Stimulated activated CD8-positive, alpha-beta memory T cell treated with anti-CD3 and anti-CD28 coated beads, Interleukin-15, amount 100 ng/mL, for 1 hour (primary cell): ENCODE results near the gene STK10.
"Not testable (repeated sequence)": the region's sequence is repeated elsewhere in the genome, so short reads cannot be mapped to it uniquely, and the experiment has no call there.

Source experiments
- DNase-seq: peaks from one replicate; pipeline ENCODE4 v3.0.0-alpha.2; 2020; ENCODE audit warnings: low read depth

Gene STK10

DNA sequence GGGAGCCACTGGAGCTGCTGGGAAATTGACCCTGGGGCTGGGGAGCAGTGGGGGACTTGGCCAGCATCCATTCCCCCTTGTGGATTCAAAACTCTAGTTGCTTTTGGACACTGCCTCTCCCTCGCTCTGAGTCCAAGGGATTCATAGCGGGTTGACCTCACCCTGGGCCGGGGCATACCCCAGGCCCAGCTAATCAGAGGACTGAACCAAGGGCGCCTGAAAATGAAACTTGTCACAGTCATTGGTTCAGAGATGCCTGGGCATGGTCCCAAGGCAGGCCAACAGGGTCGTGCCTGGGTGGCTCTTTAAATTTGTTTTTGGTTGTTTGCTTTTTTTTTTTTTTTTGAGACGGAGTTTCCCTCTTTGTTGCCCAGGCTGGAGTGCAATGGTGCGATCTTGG is 22.6 kb downstream of the STK10 start:
- DNase-seq = no peak

DNA sequence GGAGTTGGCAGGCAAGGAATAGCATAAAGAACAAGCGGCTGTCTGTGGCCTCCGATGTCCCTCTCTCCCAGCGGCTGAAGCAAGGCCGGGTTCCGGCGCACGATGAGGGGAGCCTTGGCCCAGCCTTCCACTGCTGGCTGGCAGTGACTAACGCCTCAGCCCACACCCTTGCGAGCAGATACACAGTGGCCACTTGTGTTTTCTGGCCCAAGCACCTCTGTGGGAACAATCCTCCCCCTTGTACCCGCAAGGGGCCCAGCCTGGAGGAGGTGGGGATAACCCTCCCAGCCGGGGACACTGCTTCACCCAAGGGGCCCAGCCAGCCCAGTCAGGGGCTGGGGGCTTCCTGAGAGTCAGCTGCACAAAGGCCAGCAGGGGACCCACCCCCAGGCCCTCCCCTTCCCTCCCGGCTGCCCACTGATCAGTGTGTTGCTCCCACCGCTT is 23.2 kb downstream of the STK10 start:
- DNase-seq = no peak

DNA sequence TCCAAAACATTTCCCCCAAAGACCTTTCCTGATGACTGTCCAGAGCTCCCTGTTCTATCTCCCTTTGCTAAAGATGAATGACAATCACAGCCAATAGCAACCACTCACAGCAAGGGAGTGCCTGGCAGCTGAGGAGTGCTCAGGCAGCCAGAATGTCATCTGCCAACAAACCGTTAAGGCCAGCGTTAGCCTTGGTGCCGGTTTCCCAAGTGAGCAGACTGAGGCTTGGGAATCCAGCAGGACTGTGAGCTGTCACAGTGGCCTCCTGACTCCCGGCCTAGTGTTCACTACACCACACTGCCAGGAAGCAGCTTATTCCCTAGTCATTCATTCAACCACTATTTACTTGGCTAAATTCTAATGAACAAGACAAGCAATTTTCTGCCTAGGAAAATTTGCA is 24.7 kb downstream of the STK10 start:
- no peak for DNase-seq

DNA sequence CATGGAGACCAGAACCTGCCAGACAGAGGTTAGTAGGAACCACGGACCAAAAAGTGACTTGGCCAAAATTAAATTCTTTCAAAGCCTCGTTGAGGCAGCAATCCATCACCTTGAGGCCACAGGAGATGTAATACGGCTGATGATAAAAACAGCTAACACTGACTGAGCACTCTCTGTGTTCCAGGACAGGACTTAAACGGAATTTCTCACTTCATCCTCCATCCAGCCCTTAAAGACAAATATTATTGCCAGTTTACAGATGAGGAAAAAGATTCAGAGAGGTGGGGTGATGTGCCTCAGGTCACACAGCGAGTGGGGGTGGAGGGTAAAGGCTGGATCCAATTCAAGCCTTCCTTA is 25.1 kb downstream of the STK10 start:
- DNase-seq = no peak

DNA sequence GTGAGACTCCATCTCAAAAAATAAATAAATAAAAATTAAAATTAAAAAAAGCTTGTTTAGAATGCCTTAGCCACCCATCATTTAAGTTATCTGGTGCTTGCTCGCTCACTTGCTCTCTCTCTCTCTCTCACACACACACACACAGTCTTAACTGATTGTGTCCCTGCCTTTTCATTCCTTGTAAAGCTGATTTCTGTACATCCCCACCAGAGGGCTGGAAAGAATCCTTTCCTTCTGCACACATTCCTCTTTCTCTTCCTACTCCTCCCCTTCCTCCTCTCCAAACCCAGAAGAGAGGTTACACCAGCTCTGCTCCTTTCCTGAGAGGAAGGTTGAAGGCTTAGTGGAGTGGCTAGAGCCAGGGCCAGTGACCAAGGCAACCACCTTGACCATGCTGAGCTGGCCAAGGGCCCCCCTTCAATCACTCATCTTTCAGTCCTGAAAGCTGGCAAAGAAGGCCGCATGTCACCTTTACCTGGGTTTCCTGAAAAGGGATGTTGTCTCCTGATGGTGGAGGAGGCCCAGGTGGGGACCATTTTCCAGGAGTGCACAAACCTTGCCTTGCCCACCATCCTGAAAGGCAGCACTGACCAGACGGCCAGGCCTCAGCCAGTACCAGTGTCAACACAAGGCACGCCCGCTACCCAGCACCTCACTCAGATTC is 25.6 kb downstream of the STK10 start:
- DNase-seq = no peak

DNA sequence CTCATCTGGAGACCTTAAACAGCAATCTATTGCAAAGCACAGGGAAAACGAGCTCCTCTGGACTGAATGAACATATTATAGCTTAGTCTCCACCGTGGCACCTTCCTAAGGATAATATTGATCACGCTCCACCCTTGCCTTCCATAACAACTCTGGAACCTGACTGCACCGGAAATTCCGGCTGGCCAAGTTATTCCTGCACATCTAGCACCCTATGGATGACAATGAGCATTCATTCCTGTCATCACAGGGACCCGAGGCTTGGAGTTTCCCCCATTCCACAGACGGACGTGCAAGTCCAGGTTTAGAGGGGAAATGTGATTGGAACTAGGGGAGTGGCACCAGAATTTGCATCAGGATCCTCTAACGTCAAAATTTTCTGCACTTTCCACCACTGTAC is 27.5 kb downstream of the STK10 start:
- no peak for DNase-seq

DNA sequence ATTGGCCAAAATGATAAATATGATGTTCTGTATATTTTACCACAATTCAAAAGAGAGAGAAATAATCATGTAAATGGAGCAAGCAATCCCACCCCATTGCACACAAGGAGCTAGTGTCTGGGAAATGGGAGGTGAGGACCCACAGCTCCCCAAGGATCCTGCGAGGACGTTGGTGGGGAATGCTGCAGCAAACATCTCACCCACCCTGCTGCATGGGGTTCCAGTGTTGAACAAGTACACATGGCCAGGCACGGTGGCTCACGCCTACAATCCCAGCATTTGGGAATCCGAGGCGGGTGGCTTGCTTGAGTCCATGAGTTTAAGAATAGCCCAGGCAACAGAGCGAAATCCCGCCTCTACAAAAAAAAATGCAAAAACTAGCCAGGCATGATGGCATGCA is 29.0 kb downstream of the STK10 start:
- no peak for DNase-seq

DNA sequence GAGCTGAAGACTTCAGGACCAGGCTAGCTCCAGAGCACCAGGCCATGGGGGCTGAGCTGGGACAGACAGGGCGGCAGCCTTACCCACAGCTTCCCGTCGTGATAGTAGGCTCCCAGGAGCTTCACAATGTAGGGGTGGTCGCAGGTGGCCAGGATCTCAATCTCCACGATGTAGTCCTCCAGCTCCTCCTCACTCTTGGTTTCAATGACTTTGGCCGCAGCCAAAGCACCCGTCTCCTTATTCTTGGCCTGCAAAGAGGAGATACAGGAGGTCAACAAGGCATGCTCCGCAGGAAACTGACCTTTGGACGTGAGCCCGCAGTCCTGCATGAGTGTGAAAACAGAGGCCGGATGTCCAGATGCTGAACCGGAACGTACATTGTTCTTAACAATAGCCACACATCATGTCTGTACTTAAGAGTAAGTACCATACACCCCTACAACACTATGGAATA is 31.5 kb downstream of the STK10 start:
- DNase-seq = no peak

DNA sequence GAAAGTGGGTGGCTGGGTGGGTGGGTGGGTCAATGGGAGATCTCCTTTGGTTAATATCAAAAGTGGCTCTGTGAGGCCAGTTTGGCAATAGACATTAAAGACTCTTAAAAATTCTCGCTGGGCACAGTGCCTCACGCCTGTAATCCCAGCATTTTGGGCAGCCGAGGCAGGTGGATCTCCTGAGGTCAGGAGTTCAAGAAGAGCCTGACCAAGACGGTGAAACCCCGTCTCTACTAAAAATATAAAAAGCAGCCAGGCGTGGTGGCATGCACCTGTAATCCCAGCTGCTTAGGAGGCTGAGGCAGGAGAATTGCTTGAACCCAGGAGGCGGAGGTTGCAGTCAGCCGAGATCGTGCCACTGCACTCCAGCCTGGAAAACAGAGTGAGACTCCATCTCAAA is 32.9 kb downstream of the STK10 start:
- not testable (repeated sequence) for DNase-seq

DNA sequence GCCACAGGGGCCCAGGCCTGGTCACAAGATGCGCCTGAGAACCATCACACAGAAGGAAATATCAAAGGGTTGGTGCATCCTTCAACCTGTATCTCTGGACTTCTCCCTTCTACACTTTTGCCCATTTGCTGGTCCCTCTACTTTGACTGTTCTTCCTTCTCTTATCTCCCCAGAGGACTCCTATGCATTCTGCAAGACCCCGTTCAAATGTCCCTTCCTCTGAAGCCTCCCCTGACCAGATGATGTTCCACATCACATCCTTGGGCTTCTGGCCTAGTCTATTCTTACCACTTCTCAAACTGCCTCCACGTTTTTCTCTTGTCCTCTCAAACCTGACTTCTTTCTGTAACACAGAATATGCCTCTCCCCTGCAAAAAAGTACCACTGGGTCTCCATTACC is 34.3 kb downstream of the STK10 start:
- no peak for DNase-seq

DNA sequence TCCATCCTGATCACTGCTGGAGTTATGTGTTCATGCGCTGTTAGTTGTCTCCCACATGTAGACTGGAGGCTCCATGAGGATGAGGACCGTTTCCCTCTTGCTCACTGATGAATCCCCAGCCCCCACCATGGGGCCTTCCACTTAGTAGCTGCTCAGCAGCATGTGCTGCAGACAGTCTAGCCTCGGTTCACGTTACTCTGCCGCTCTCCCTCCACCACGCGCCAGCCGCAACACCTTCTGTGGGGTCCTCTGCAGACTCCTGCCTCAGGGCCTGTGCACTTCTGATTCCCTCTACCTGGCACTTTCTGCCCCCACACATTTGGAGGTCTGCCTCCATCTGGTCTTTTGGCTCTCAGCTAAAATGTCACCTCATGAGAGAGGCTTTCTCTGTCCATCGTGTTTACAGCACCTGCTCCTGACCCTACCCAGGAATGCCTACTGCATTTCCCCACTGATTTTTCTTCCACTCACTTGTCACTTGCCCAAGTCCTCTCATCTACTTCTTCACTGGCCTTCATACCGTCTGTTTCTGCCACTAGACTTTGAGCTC is 36.3 kb downstream of the STK10 start:
- DNase-seq = no peak

DNA sequence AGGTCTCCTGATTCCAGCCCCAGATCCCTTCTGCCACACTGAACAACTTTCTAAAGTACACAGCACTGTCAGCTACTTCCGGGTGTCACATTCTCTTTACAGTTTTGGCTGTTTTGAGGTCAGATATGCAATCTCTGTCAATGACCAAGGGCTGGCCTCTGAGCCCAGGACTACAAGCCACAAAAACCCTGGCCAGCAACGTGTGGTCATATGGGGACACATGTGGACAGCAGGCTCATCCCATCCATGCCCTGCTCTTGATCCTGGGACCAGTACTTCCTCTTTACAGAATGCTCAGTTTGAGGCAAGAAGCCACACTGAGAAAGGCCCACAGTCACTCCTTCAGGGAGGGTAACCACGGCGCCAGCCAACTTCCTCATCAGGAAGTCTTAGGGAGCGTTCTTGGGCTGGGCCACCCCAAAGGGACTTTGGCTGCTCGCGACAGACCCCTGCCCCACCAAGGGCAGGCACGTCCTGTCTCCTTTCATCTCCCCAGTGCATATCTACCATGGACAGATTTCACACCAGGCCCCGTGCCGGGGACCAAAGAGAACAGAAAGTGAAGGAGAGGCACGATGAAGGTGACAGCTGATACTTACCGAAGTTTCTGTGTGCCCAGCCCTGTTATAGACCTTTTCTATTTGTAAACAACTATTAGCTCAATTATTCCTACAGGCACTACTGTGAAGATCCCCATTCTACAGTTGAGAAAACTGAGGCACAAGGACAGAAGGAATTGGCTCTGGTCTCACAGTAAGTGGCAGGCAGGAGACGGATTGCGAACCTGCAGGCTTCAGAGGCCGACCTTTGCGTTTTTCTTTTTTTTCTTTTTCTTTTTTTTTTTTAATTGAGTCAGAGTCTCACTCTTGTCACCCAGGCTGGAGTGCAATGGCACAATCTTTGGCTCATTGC is 37.3 kb downstream of the STK10 start:
- DNase-seq = no peak

DNA sequence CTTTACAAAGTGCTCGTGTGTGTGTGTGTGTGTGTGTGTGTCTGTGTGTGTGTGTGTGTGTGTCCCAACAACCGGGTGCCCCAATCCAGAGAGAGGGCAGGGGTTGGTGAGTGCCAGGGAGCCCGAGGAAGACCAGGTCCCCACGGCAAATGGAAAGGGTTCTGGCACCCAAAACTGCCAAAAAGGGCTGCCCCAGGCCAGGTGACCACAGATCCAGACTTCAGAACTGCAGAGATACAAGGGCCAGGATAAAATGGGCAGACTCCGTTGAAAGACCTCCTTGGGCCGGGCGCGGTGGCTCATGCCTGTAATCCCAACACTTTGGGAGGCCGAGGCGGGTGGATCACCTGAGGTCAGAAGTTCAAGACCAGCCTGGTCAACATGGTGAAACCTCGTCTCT is 38.5 kb downstream of the STK10 start:
- DNase-seq = not testable (repeated sequence)

DNA sequence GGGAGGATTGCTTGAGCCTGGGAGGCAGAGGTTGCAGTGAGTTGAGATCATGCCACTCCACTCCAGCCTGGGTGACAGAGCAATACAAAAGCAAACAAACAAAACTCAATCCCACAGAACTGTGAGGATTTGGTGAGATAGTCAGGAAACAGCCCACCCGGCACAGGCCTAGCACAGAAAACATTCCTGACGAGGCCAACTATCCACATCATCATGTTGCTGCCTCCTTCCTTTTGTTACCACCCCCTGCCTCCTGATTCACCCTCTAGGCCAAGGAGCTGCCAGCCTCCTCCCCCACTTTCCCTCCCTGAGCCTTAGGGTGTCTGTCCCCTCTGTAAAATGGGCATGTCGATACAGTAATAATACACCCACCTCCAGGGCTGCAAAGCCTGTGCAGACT is 39.0 kb downstream of the STK10 start:
- no peak for DNase-seq

DNA sequence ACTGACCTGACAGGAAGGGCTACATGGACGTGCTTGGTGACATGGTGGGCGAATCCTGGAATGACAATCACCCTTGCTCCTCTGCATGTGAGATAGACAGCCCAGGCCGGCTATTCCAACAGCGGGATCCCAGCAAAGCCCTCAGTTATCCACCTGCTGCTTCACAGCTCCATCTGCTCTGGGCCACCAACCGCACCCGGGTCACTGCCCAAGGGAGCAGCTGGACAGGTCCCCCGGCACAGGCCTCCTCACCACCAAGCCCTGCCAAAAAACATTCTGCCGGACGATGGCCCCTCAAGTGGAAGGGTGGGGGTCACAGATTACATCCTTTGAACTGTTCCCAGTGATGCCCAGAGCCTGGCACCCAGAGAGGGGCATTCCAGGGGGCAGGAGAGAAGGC is 39.6 kb downstream of the STK10 start:
- DNase-seq = no peak

DNA sequence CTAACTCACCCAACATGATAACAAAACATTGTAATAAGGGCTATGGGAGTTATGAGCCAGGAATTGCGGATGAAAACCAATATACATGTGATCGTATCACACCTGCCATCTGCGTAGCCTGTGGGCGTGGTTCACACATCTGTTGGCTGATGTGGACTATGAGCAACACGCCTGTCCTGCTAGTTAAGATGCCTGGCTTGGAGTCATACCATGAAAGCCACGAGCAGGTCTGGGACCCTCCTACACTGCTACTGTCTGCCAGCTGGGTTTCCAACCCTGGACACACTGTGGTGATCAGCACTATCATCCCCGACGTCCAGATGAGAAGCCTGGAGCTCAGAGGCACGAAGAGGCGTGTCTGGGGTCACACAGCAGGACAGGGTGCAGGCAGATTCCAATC is 40.2 kb downstream of the STK10 start:
- DNase-seq = no peak

DNA sequence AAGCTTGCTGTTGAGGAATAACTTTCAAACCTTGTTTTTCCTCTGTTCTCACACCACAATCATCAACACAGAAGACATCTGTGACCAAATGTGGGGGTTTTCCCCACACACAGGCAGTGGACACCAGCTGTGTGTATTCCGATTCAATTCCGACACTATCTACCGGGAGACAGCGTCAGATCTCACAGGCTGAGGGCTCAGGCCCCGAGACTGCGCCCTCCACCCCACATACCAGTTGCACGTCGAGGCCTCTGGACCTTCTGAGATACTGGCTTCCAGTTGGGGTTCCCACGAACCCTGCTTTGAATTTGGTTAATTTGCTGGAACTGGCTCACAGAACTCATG is 41.3 kb downstream of the STK10 start:
- DNase-seq = no peak

DNA sequence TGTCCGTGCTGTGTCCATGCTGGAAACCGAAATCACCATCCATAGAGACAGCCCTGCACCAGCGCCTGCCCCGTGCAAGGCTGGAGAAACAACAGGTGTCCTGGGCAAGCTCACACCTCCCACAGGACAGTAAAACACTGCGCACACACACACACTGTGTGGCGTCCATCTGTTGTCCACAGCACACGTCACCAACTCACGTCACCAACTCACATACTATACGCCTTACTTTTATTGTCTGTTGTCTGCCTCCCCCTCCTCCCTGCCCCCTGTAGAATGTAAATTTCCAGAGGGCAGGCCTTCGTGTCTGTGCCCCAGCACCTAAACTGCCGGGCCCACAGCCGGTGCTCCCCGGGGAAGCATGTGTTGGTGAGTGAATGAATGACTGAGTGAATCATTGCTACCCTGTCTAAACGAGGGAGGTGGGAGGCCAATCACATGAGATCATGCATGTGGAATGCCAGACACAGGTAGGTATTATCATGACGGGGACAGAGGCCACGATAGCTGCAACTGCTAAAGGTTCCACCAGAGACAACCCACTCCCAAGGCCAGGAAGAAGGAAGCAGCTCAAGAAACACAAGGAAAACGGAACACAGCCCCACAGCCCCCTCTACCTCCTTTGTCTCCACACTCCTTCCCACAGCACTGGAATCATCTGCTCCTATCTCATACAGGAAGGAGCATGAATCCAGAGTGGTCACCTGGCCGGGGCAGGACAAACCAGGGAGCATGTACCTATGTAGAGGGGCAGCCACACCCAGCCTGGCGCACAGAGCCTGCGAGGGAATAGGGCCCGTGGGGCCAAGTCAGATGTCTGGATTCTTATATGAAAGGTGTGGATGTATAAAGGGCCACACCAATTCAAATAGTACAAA is 41.9 kb downstream of the STK10 start:
- no peak for DNase-seq

DNA sequence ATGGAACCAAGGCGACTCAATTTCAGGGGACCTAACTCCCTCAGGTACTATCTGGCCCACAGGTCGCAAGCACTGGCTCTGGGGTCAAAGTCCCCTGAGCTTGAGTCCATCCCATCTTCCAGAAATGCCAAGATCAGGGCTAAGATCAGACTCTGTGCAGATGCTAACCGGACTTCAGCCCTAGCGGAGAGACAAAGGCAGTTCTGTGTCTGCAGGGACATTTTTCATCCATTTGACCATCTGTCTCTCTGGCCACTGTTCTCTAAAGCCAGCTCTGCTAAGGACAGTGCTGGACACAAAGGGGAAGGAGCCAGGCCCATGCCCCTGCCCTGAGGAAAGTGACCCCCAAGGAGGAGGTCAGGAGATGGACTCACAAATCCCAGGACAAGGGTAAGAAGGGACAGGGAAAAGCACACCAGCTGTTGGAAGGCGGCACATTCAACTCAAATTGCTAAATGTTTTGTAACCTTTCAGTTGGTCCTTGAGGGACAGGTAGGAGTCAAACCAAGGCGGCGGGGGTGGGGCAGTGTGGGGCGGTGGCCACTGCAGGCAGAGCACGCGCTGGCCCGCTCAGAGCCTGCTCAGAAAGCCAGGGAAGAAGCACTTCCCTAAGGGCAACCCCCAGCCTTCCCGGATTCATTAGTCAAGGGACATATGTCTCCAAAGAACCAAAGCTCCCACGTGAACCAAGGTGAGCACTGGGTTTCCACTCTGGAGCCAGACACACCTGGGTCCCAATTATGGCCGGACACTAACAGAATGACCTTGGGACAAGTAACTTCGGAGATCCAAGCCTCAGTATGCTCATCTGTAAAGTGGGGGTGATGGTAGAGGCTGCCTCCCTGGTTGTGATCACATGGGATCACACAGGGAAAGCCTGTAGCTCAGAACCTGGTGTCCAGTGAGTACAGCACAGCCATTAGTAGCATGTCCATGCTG is 42.8 kb downstream of the STK10 start:
- no peak for DNase-seq

DNA sequence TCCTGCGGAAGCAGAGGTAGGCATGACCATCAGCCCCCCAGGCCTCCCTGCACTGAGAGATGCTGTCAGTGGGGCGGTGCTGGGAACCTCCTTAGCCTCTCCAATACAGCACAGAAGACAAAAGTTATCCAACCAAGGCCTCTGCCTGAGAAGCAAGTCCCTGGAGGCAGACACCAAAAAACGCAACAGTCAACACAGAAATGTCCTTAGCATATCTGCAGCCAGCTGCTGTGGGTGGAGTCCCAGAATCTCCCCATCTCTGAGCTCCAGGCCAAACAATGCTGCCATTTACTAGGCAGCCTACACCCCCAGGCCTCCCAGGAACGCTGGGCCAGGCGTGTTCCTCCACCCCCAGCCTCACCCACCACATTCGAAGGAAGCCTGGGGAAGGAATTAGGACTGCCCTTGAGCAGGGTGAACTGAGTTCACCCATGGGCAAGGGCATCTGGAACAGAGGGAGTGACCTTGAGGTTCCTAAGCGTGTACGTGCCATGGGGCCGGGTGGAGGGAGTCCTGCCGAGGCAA is 43.7 kb downstream of the STK10 start:
- DNase-seq = no peak

DNA sequence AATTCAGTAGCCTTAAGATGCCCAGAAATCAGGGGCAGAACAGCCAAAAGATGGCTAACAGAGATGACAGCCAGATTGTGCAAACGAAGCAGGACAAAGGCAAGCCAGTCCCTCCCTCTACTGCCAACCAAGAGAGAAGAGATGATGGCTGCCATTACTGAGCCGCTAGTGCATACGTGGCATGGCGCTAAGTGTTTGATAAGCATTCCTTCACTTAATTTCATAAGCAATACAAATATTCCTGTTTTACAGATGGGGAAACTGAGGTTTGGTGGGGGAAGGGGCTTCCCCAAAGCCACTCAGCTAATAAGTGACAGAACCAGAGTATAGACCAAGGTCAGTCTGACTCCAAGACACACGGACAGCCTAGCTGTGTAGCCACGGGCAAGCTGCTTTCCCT is 44.1 kb downstream of the STK10 start:
- no peak for DNase-seq
